Endothelial cell of umbilical vein (primary cell): ENCODE data around the gene NCAPH2. TPM values are rescaled to one million over a fixed set of nuclear protein-coding genes. Genes with fewer than 3 reads are reported as not detected.

Experiments
- BruUV-seq: library from RNA; stranded (reverse); fragments of 400-500 nt; replicated peaks from 2 replicates; lab custom pipeline; 2021; lab: Mats Ljungman, UMichigan
- CTCF ChIA-PET: fragments of 300-600, 350-600 bp; sonication (Branson Sonifier 250); formaldehyde crosslinking; loops from one replicate; lab custom pipeline; 2021; ENCODE audit warnings: antibody characterized with exemption, inconsistent platforms; lab: Charles Lee
- POLR2A ChIA-PET: fragments of 300-600, 350-600 bp; sonication (Branson Sonifier 250); formaldehyde crosslinking; loops from one replicate; lab custom pipeline; 2021; ENCODE audit warnings: antibody characterized with exemption, inconsistent platforms; lab: Charles Lee
- DNase-seq: peaks from one replicate; pipeline ENCODE4 v3.0.0-alpha.2; 2011; ENCODE audit warnings: low read depth, low spot score
- FAIRE-seq: peaks from 2 replicates; lab custom pipeline; 2011; peaks lifted over from hg19 to GRCh38; lab: Jason Lieb, UNC
- H2AFZ ChIP-seq: 2 replicates; pipeline ENCODE4 v1.6.0; 2012; ENCODE audit warnings: low read depth, low read length, control low read depth, inconsistent platforms
- H3K27ac ChIP-seq: 2 replicates; pipeline ENCODE4 v1.5.1; 2011; ENCODE audit warnings: low read depth, mild to moderate bottlenecking, control low read depth, low read length, moderate library complexity; ENCODE audit not compliant: insufficient read depth
- H3K27me3 ChIP-seq, 2 experiments: 2 replicates each; pipeline versions ENCODE4 v1.6.0 to v1.6.1; 2011; ENCODE audit warnings: low read length in 2 of 2, mixed read lengths in 1 of 2; ENCODE audit not compliant: control insufficient read depth in 2 of 2, insufficient read depth in 2 of 2
- H3K36me3 ChIP-seq, 2 experiments: 2 replicates in 1 of 2; 3 replicates in 1 of 2; pipeline ENCODE4 v1.5.1; 2011; ENCODE audit warnings: low read length in 2 of 2, mild to moderate bottlenecking in 1 of 2, moderate library complexity in 1 of 2; ENCODE audit not compliant: control insufficient read depth in 2 of 2, insufficient read depth in 2 of 2; ENCODE audit errors: extremely low read depth in 1 of 2
- H3K4me1 ChIP-seq: 3 replicates; pipeline ENCODE4 v1.5.1; 2011; ENCODE audit warnings: mild to moderate bottlenecking, low read length; ENCODE audit not compliant: control insufficient read depth, insufficient read depth; ENCODE audit errors: extremely low read depth
- H3K4me2 ChIP-seq: 2 replicates; pipeline ENCODE4 v1.6.1; 2011; ENCODE audit warnings: low read length, control low read depth, mixed read lengths; ENCODE audit not compliant: insufficient read depth
- H3K4me3 ChIP-seq, 3 experiments: fragments of 200-600 bp in 1 of 3; sonication (generic), shearing (Covaris generic) in 1 of 3; replicated peaks in 1 of 3; 2 replicates each; pipeline ENCODE4 v1.5.1; 2011 to 2016; ENCODE audit warnings: control low read depth in 3 of 3, low read length in 3 of 3, mild to moderate bottlenecking in 2 of 3, inconsistent platforms in 1 of 3, low read depth in 1 of 3, moderate library complexity in 1 of 3; ENCODE audit not compliant: insufficient read depth in 1 of 3
- H3K79me2 ChIP-seq: 2 replicates; pipeline ENCODE4 v1.6.0; 2012; ENCODE audit warnings: low read length, inconsistent platforms; ENCODE audit not compliant: control insufficient read depth, insufficient read depth
- H3K9ac ChIP-seq: replicated peaks from 2 replicates; pipeline ENCODE3; 2011; ENCODE audit warnings: low read length, control low read depth; ENCODE audit not compliant: insufficient read depth; ENCODE audit errors: extremely low read depth
- H3K9me1 ChIP-seq: replicated peaks from 3 replicates; pipeline ENCODE4 v1.6.0; 2011; ENCODE audit warnings: mild to moderate bottlenecking, low read length; ENCODE audit not compliant: control insufficient read depth, insufficient read depth; ENCODE audit errors: extremely low read depth
- H3K9me3 ChIP-seq: replicated peaks from 2 replicates; pipeline ENCODE4 v1.5.1; 2012; ENCODE audit warnings: low read length, inconsistent platforms; ENCODE audit not compliant: control insufficient read depth, insufficient read depth
- H4K20me1 ChIP-seq: replicated peaks from 2 replicates; pipeline ENCODE3; 2011; ENCODE audit warnings: mild to moderate bottlenecking, low read length; ENCODE audit not compliant: control insufficient read depth, insufficient read depth; ENCODE audit errors: extremely low read depth
- CTCF ChIP-seq, 2 donors: IDR thresholded peaks; 1 replicate in 1 of 2; 2 replicates in 1 of 2; pipeline ENCODE4 v1.5.1; 2011; ENCODE audit warnings: low read length in 2 of 2, mild to moderate bottlenecking in 2 of 2, moderate library complexity in 2 of 2, control low read depth in 1 of 2, inconsistent platforms in 1 of 2, low read depth in 1 of 2; ENCODE audit not compliant: insufficient read depth in 1 of 2; ENCODE audit errors: extremely low read depth in 1 of 2
- EZH2 ChIP-seq: IDR thresholded peaks from 2 replicates; pipeline ENCODE4 v1.6.1; 2012; ENCODE audit warnings: borderline replicate concordance, low read depth, mild to moderate bottlenecking, moderate library complexity, low read length, inconsistent platforms; ENCODE audit not compliant: severe bottlenecking
- FOS ChIP-seq: IDR thresholded peaks from 2 replicates; pipeline ENCODE4 v1.6.1; 2011; ENCODE audit warnings: mild to moderate bottlenecking, low read length, moderate library complexity, borderline replicate concordance; ENCODE audit not compliant: insufficient read depth
- GATA2 ChIP-seq: IDR thresholded peaks from 2 replicates; pipeline ENCODE4 v1.7.0; 2011; ENCODE audit warnings: low read depth, mild to moderate bottlenecking, moderate library complexity, mixed read lengths, low read length; ENCODE audit not compliant: insufficient read length, insufficient read depth
- JUN ChIP-seq: IDR thresholded peaks from 2 replicates; pipeline ENCODE4 v1.6.1; 2011; ENCODE audit warnings: borderline replicate concordance, low read depth; ENCODE audit not compliant: insufficient read length, insufficient read depth
- MAX ChIP-seq: IDR thresholded peaks from 2 replicates; pipeline ENCODE4 v1.6.1; 2011; ENCODE audit not compliant: insufficient read depth, insufficient read length
- MYC ChIP-seq: IDR thresholded peaks from one replicate; pipeline ENCODE4 v1.6.1; 2011; ENCODE audit warnings: mild to moderate bottlenecking, low read depth, low read length
- POLR2A ChIP-seq: IDR thresholded peaks from 2 replicates; pipeline ENCODE4 v1.6.1; 2012; ENCODE audit warnings: low read depth, mild to moderate bottlenecking, control low read depth, low read length
- POLR2AphosphoS5 ChIP-seq: IDR thresholded peaks from 2 replicates; pipeline ENCODE4 v1.6.1; 2012; ENCODE audit warnings: low read depth, mild to moderate bottlenecking, control low read depth, low read length, moderate library complexity; ENCODE audit not compliant: insufficient read depth
- dilution Hi-C: fragments of 300-500 bp; cut with MboI; formaldehyde crosslinking; loops from one replicate; pipeline ENCODE4 v1.15.0; 2019; ENCODE audit warnings: low sequenced_read_pairs; ENCODE audit not compliant: extremely low pct_ligation_motif_present
- intact Hi-C: fragments of 100-400 bp; cut with micrococcal nuclease; formaldehyde crosslinking; loops from one replicate; pipeline ENCODE4 v1.10.0; 2022
- polyA plus RNA-seq, 4 experiments: library from polyadenylated mRNA; depleted of rRNA in 3 of 4; stranded (reverse) in 3 of 4; unstranded in 1 of 4; fragments of >200 nt; gene quantifications; 2 replicates each; pipeline versions ENCODE4 v1.2.1 to v1.2.3, GENCODE V29; 2011 to 2012; ENCODE audit warnings: missing spikeins in 1 of 4
- total RNA-seq: library from RNA; stranded (reverse); gene quantifications from 2 replicates; pipeline ENCODE4 v1.2.3, GENCODE V29; 2021

NCAPH2 gene
- total and polyA plus RNA-seq, 2 donors (not counting 3 experiments of a cell fraction or from before 2014, with no cell fraction given), result 42.4 to 43.2 TPM

- no peak for TF ChIP-seq MYC
- TF ChIP-seq FOS, result no peak
- no peak for TF ChIP-seq MAX
- TF ChIP-seq CTCF (IDR thresholded peaks at IDR 0.05; ENCODE audit: extremely low read depth in 1 of 2, insufficient read depth in 1 of 2, low read depth in 1 of 2, low read length in 2 of 2), result no peak
- no peak for TF ChIP-seq JUN
- TF ChIP-seq GATA2, result no peak
- TF ChIP-seq POLR2AphosphoS5, result no peak
- TF ChIP-seq POLR2A, result no peak
- no peak for TF ChIP-seq EZH2
- no peak for FAIRE-seq
Measured at GRCh38 chr22:50479721-50480120, 28.3 kb upstream of the NCAPH2 start.

More at GRCh38 chr22:50479721-50480120, 28.3 kb upstream of the NCAPH2 start:
- no peak overlapping the region for H3K27ac ChIP-seq
- dilution Hi-C loops (no loop called here), intact Hi-C loops (no loop called here)
- CTCF ChIA-PET, result interaction anchor here (1.1 to 1.2 kb wide), 2 partner anchors 18 to 28 kb away, joined by 3 to 4 read pairs; partner anchors contain the start of gene LMF2
- no peak overlapping the region for H3K9ac ChIP-seq
- H3K27me3 ChIP-seq, result peaks cover 10 to 22% of the 10 kb centered on the region in 2 experiments
- H3K9me1 ChIP-seq, result no peaks in the 10 kb centered on the region
- no peak overlapping the region for H3K4me3 ChIP-seq
- H3K36me3 ChIP-seq, result no peaks in the 10 kb centered on the region
- no peak overlapping the region for H3K4me2 ChIP-seq
- H2AFZ ChIP-seq, result no peak overlapping the region
- H4K20me1 ChIP-seq, result no peaks in the 10 kb centered on the region
- no peak for DNase-seq
- H3K79me2 ChIP-seq, result no peaks in the 10 kb centered on the region
- no TSS peak for BruUV-seq
- no peaks in the 10 kb centered on the region for H3K9me3 ChIP-seq
- POLR2A ChIA-PET, result no interaction called here
- no peaks in the 10 kb centered on the region for H3K4me1 ChIP-seq
